ENCODE results near the gene KIAA0319L.

KIAA0319L gene

DNA sequence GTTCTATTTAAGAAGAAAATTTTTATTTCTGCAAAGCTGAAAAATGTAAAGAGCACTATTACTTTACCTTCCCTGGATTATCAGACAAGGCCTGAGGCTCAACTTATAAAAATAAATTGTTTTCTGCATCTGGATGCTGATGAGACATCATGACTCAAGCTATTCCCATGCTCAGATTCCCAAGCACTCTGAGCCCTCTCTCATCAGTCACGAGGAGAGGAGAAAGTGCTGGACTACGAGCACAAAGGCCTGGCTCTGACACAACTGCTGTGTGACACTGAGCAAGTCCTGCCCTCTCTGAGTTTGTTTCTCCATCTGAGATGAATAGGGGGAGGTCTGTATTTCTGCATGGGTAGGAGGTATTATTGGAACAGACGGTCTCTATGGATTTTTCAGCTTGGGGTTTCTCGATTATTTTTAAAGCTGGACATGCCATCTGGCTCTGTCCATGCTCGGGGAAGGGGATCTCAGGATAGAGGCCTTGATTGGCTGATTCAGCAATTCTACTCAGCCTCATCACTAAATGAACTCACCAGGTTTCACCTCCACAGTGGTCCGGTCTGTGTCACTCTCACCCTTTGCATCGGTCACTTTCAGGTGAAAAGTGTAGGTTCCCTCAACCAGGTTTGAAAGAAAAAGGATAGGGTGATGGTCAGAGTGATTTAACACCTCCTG, 107.7 kb downstream of the KIAA0319L start:
- no peak for DNase-seq (ENCODE audit: low read depth in 2 of 2, low spot score in 1 of 2)

DNA sequence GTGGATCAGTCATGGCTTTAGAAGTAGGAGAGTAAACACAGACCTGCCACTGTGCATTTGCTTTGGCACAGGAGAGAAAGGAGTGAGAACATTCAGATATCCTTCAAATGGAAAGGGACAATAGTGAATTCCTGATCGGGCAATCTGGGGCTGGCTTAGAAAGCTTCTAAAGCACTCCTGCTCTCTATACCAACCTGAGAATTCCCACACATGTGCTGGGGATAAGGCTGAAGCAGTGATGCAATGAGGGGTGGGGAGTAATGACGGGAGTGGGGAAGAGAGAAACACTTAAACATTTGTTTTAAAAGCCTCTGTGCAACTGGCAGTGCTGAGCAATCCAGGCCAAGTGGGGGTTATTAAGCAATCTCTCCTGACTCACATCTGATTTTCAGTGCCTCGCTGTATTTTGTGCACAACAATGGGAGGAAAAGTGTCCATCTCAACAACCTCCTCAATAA, 108.8 kb downstream of the KIAA0319L start:
- no peak for DNase-seq (ENCODE audit: low read depth in 2 of 2, low spot score in 1 of 2)

GRCh38 chr1:35447278-35447677, 109.9 kb downstream of the KIAA0319L start:
- DNase-seq (ENCODE audit: low read depth in 2 of 2, low spot score in 1 of 2): no peak

DNA sequence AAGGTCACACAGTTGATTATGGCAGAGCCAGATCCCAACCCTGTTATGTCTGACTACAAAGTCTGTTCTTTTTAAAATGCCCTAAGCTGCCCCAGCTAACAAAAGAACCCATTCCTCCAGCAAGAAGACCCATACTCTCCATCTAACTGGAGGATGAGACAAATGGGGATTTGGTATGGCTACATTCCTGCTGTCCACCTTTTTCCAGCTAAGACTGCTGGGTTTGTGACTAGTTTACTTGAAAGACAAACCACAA, 112.8 kb downstream of the KIAA0319L start:
- no peak for DNase-seq (ENCODE audit: low read depth in 2 of 2, low spot score in 1 of 2)

DNA sequence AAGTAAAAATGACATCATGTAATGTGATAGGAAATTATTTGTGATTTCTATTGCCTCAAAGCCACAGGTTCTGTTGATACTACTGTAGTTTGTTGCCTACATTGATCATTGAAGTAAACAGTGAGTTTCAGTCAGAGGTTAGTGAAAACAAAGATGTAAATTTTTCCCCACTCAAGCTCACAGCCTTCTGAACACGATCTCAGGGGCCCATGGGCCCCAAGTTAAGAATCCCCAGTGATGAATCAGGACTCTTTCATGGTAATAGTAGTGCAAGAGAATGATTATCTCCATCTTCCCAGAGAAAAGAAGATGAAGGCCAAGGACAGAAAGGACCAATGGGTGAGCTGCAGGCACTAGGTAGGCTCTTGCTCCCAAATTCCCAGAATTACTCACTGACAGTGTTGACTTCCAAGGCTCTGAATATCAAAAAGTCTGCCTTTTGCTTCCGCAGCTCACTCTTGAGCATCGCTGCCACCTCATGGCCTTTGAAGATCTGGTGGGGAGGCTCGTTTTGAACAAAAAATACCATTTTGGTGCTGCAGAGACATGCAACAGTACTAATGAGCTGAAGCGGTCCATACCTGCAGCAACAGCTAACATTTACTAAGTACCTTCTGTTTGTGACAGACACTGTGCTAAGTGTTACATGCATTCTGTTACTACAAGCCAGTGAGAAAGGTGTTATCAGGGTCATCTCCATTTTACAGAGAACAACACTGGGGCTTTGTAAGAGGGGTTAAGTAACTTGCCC, 113.3 kb downstream of the KIAA0319L start:
- no peak for DNase-seq (ENCODE audit: low read depth in 2 of 2, low spot score in 1 of 2)

- DNase-seq (ENCODE audit: low read depth in 2 of 2, low spot score in 1 of 2): no peak
These were observed 114.5 kb downstream of the KIAA0319L start for GRCh38 chr1:35442734-35443133.

DNA sequence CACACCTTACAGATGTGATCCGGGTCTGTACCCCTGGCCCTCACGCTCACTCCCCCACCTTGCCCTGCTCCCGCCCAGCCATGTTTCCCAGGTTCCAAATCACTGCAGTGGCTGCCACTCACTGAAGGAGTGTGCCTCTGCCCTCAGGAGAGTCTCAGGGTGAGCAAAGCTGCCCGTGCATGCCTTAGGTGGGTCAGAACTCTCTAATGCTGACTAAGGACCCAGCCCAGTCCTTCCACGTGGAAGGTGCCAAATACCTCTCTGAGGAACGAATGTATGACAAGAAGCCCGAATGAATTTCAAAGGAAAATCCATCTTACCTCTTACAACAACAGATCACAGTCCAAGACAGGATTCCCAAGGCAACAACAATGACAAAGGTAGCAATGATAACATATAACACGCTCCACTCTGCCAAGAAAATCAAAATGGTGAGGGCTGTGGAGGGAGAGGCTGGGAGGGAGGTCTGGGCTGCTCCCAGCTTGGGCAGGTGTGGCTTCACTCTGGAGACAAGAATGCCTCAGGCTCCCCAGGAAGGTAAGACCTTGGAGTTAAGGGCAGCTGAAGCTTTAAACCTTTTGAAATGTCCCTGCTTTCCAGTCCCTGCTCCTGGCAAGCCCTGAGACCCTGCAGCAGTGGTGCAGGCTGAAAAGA, 115.2 kb downstream of the KIAA0319L start:
- no peak for DNase-seq (ENCODE audit: low read depth in 2 of 2, low spot score in 1 of 2)

DNA sequence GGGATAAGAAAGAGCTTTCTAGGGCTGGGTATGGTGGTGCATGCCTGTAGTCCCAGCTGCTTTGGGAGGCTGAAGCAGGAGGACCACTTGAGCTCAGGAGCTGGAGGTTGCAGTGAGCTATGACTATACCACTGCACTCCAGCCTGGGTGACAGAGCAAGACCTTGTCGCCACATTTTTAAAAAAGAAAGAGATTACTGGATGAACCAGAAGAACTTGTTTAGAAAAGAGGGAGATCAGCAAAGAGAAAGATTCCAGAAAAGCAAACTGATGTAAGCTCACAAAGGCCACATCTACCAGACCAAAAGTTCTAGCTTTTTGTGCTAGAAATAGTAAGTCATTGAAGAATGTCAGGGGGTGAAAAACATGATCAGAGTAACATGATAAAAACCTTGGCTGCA, 117.6 kb downstream of the KIAA0319L start:
- DNase-seq (ENCODE audit: low read depth in 2 of 2, low spot score in 1 of 2): no peak

- no peak for DNase-seq (ENCODE audit: low read depth in 2 of 2, low spot score in 1 of 2)
These were observed 120.0 kb downstream of the KIAA0319L start for GRCh38 chr1:35437200-35437599.

GRCh38 chr1:35436078-35436477, 121.1 kb downstream of the KIAA0319L start:
- DNase-seq (ENCODE audit: low read depth in 2 of 2, low spot score in 1 of 2): no peak

- DNase-seq (ENCODE audit: low read depth in 2 of 2, low spot score in 1 of 2): no peak
These were observed 122.5 kb downstream of the KIAA0319L start for GRCh38 chr1:35434703-35435102.

GRCh38 chr1:35433714-35434113, 123.5 kb downstream of the KIAA0319L start:
- DNase-seq (ENCODE audit: low read depth in 2 of 2, low spot score in 1 of 2): no peak

DNA sequence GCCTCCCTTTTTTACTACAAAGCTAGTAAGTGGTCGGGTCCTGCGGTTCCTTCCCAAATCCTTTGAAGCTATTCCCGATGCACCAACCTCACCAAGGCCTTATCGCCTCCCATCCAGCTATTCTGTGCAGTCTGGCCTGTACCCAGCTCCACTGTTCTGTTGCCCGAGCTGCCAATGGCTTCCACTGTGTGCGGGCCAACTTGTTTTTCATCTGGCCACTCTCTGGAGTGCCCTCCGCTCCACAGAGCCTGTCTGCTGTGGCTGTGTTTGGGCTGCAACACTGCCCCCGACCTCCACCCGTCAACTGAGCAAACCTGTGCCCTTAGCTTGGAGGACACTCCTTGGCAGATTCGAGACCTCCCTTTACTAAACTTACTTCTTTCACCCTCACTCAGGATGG, 125.0 kb downstream of the KIAA0319L start:
- DNase-seq (ENCODE audit: low read depth in 2 of 2, low spot score in 1 of 2): no peak

DNA sequence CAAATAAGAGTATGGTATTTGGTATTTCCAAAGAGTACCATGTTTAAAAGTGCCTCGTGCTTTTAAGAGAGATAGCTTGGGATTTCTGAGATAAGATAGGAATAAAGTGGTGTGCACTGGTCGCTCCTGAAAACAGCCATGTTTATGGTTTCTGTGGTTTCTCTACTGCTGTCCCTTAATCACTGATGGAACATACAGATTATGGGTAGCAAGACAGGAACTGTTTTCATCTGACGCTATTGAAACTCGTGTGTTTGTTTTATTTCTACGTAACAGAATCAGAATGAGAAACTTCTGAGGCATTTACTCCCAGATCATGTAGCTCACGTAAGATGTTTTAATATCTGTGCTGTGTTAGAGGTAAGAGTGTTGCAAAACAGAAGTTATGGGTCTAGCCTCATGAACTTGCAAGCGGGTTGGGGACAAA, 126.0 kb downstream of the KIAA0319L start:
- DNase-seq (ENCODE audit: low read depth in 2 of 2, low spot score in 1 of 2): no peak

DNA sequence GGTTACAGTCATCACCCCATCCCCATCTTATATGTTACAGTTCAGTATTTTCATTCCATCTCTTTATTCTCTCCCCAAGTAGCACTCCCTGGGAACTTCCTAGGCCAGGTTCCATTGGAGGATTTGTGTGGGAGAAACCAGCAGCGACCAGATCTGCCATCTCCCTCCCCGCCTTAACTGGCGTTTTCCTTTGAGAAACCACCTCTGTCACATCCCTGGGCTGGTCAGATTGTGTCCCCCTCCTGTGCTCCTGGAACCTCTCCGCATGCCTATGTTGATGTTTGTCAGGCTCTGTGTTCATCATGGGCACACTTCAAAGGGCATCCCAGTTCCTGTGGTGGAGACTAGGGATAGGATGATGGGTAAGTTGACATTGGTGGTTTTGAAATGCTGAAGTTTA, 126.4 kb downstream of the KIAA0319L start:
- no peak for DNase-seq (ENCODE audit: low read depth in 2 of 2, low spot score in 1 of 2)

- no peak for DNase-seq (ENCODE audit: low read depth in 2 of 2, low spot score in 1 of 2)
These were observed 128.8 kb downstream of the KIAA0319L start for GRCh38 chr1:35428360-35428759.

DNA sequence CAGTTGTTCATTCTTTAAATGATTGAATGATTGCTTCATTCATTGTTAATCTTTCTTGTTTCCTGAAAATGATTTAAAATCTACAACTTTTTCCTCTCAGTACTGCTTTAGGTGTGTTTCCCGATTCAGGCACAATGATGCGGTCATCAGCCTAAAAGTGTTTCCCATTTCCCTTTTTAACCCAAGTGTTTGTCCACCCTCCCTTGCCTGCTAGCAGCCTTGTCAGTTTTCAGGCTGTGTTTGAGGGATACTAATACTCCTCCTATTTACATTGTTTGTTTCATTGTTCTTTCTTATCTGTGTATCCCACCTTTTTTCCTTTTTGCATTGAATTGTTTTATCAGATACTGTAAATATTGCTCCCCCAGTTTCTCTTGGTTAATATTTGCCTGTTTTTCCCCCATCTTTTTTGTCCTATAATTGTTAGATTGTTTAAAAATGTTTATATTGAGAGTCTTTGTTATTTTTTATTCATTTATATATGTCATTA, 131.1 kb downstream of the KIAA0319L start:
- DNase-seq (ENCODE audit: low read depth in 2 of 2, low spot score in 1 of 2): no peak

DNA sequence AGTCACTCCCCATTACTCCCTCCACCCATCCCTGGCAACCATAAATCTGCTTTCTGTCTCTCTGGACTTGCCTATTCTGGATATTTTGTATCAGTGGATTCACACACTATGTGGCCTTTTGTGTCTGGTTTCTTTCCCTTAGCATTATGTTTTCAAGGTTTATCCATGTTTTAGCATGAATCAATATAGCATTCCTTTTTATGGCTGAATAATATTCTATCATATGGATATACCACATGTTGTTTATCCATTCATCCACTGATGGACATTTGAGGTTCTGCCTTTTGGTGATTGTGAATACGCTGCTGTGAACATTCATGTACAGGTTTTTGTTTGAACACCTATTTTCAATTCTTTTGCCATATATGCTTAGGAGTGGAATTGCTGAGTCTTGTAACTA, 148.3 kb downstream of the KIAA0319L start:
- no peak for DNase-seq (ENCODE audit: low read depth in 2 of 2, low spot score in 1 of 2)

DNA sequence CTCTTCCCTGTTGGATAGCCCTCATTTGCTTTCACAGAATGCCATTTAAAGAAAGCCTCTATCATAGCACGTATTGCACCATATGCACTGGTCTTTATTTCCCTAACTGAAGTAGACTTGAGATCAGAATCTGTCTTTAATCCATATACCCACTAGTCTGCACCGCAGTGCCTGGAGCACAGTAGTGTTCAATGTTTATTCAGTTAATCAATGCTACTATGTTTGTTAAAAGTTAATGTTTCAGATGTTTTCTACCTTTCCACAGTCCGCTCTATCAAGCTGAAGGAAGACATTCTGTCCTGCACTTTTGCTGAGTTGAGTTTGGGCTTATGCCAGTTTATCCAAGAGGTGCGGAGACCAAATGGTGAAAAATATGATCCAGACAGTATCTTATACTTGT, 149.5 kb downstream of the KIAA0319L start:
- no peak for DNase-seq (ENCODE audit: low read depth in 2 of 2, low spot score in 1 of 2)

- no peak for DNase-seq (ENCODE audit: low read depth in 2 of 2, low spot score in 1 of 2)
These were observed 151.1 kb downstream of the KIAA0319L start for GRCh38 chr1:35406103-35406502.

DNA sequence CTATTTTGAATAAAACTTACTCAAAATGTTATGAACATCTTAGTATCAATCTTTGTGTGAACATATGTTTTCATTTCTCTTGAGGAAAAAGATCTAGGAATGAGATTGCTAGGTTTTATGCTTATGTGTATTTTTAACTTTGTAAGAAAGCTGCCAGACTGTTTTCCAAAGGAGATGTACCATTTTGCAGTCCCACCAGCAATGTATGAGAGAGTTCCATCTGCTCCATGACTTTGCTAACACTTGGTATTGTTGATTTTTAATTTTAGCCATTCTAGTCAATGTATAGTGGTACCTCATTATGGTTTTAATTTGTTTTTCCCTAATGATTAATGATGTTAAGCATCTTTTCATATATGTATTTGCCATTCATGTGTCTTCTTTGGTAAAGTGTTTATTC, 156.2 kb downstream of the KIAA0319L start:
- DNase-seq (ENCODE audit: low read depth in 2 of 2, low spot score in 1 of 2): no peak

- DNase-seq (ENCODE audit: low read depth in 2 of 2, low spot score in 1 of 2): no peak
These were observed 158.5 kb downstream of the KIAA0319L start for GRCh38 chr1:35398739-35399138.

Data from stimulated activated CD8-positive, alpha-beta memory T cell treated with anti-CD3 and anti-CD28 coated beads, Interleukin-4, amount 100 ng/mL, for 4 hours (primary cell).